ENCODE results near the gene FOXO3. TPM values are rescaled to one million over a fixed set of nuclear protein-coding genes. Genes with fewer than 3 reads are reported as not detected.

Gene FOXO3
- total RNA-seq, 4 donors from 2014 or later, result 29.9 to 66.1 (median 59.1) TPM

GRCh38 chr6:108625581-108625980 is 64.9 kb downstream of the FOXO3 start:
- no peak overlapping the region for H3K27ac ChIP-seq
- H3K9me3 ChIP-seq, result no peaks in the 10 kb centered on the region
- peaks cover 32 to 88% (median 46%) of the 10 kb centered on the region in 4 donors for H3K4me1 ChIP-seq
- no peak for DNase-seq
- intact Hi-C loops (cut with DNase I; ENCODE audit: low total_unique reads) (no loop called here), in situ Hi-C loops (cut with MboI; ENCODE audit: low pct_ligation_motif_present in 1 of 4, low pct_unique_long_range_greater_than_20kb in 1 of 4, low sequenced_read_pairs in 3 of 4) (no loop called here)
- no peaks in the 10 kb centered on the region for H3K27me3 ChIP-seq
- no peak overlapping the region for H3K4me3 ChIP-seq
- TF ChIP-seq CTCF (IDR thresholded peaks at IDR 0.05), result no peak
- no peak for TF ChIP-seq EP300 (IDR thresholded peaks at IDR 0.05; ENCODE audit: low read depth)
- no peak for TF ChIP-seq POLR2A (IDR thresholded peaks at IDR 0.05)
- no peak for TF ChIP-seq POLR2AphosphoS5 (IDR thresholded peaks at IDR 0.05)
- H3K36me3 ChIP-seq, result no peaks in the 10 kb centered on the region

GRCh38 chr6:108626777-108627176 is 66.1 kb downstream of the FOXO3 start:
- DNase-seq, result no peak
- no peaks in the 10 kb centered on the region for H3K27me3 ChIP-seq
- in situ Hi-C loops (cut with MboI; ENCODE audit: low pct_ligation_motif_present in 1 of 4, low pct_unique_long_range_greater_than_20kb in 1 of 4, low sequenced_read_pairs in 3 of 4), result no loop called here
- no peak overlapping the region for H3K4me3 ChIP-seq
- no peaks in the 10 kb centered on the region for H3K9me3 ChIP-seq
- 85% methylated on average over 2 of the region's 2 CpGs; no CpG with 5 or more reads in 1 of the 2 donors for WGBS, 2 donors (ENCODE audit: low coverage in 1 of 2)
- no peak overlapping the region for H3K27ac ChIP-seq
- peaks cover 34 to 82% (median 38%) of the 10 kb centered on the region in 4 donors for H3K4me1 ChIP-seq
- H3K36me3 ChIP-seq, result no peaks in the 10 kb centered on the region
- intact Hi-C loops (cut with DNase I; ENCODE audit: low total_unique reads), result no loop called here
- TF ChIP-seq EP300 (IDR thresholded peaks at IDR 0.05; ENCODE audit: low read depth) (no peak), CTCF (IDR thresholded peaks at IDR 0.05) (no peak), POLR2AphosphoS5 (IDR thresholded peaks at IDR 0.05) (no peak), POLR2A (IDR thresholded peaks at IDR 0.05) (no peak)

GRCh38 chr6:108627692-108628550 is 67.2 kb downstream of the FOXO3 start:
- intact Hi-C loops (cut with DNase I; ENCODE audit: low total_unique reads) (no loop called here), in situ Hi-C loops (cut with MboI; ENCODE audit: low pct_ligation_motif_present in 1 of 4, low pct_unique_long_range_greater_than_20kb in 1 of 4, low sequenced_read_pairs in 3 of 4) (no loop called here)
- no peaks in the 10 kb centered on the region for H3K36me3 ChIP-seq
- H3K27ac ChIP-seq, result no peak overlapping the region
- no peaks in the 10 kb centered on the region for H3K9me3 ChIP-seq
- TF ChIP-seq CTCF (IDR thresholded peaks at IDR 0.05) (no peak), POLR2AphosphoS5 (IDR thresholded peaks at IDR 0.05) (no peak), EP300 (IDR thresholded peaks at IDR 0.05; ENCODE audit: low read depth) (no peak), POLR2A (IDR thresholded peaks at IDR 0.05) (no peak)
- no peaks in the 10 kb centered on the region for H3K27me3 ChIP-seq
- no peak for DNase-seq
- no peak overlapping the region for H3K4me3 ChIP-seq
- WGBS, 2 donors (ENCODE audit: low coverage in 1 of 2), result 65 to 79% methylated on average over 4 of the region's 4 CpGs
- peaks cover 33 to 82% (median 38%) of the 10 kb centered on the region in 4 donors for H3K4me1 ChIP-seq

- in situ Hi-C loops (cut with MboI; ENCODE audit: low pct_ligation_motif_present in 1 of 4, low pct_unique_long_range_greater_than_20kb in 1 of 4, low sequenced_read_pairs in 3 of 4), result no loop called here
- peaks cover 22 to 70% (median 32%) of the 10 kb centered on the region in 4 donors for H3K4me1 ChIP-seq
- H3K36me3 ChIP-seq, result no peaks in the 10 kb centered on the region
- no peaks in the 10 kb centered on the region for H3K27me3 ChIP-seq
- 83 to 86% methylated on average over 4 of the region's 4 CpGs for WGBS, 2 donors (ENCODE audit: low coverage in 1 of 2)
- intact Hi-C loops (cut with DNase I; ENCODE audit: low total_unique reads), result no loop called here
- TF ChIP-seq POLR2A (IDR thresholded peaks at IDR 0.05), result no peak
- no peak for TF ChIP-seq CTCF (IDR thresholded peaks at IDR 0.05)
- TF ChIP-seq EP300 (IDR thresholded peaks at IDR 0.05; ENCODE audit: low read depth), result no peak
- TF ChIP-seq POLR2AphosphoS5 (IDR thresholded peaks at IDR 0.05), result no peak
- H3K9me3 ChIP-seq, result no peaks in the 10 kb centered on the region
- no peak overlapping the region for H3K4me3 ChIP-seq
- no peak for DNase-seq
- no peak overlapping the region for H3K27ac ChIP-seq
Measured at GRCh38 chr6:108630050-108630714, 69.5 kb downstream of the FOXO3 start.
